HG03571 (cell line): ENCODE measurements around the gene NBPF3.
A peak's percentile ranks its signal among the peaks of the same experiment; 100 is the strongest.

Source experiments
- ATAC-seq: cut with Tn5 transposase; IDR thresholded peaks from one replicate; pipeline ENCODE4 v1.9.1; 2021; ENCODE audit not compliant: unreplicated experiment

Gene NBPF3

GRCh38 chr1:21492356-21492625 lies 52.4 kb downstream of the NBPF3 start:
- ATAC-seq, result no peak

GRCh38 chr1:21494196-21494595 lies 54.3 kb downstream of the NBPF3 start:
- ATAC-seq, result no peak

GRCh38 chr1:21495225-21495820 lies 55.4 kb downstream of the NBPF3 start:
- no peak for ATAC-seq

- no peak for ATAC-seq
Observed at GRCh38 chr1:21496063-21496462, 56.1 kb downstream of the NBPF3 start.

GRCh38 chr1:21496886-21497285 lies 56.9 kb downstream of the NBPF3 start:
- ATAC-seq, result no peak

GRCh38 chr1:21497466-21498061 lies 57.6 kb downstream of the NBPF3 start:
- no peak for ATAC-seq

GRCh38 chr1:21499283-21499950 lies 59.5 kb downstream of the NBPF3 start:
- no peak for ATAC-seq

GRCh38 chr1:21503706-21504377 lies 63.9 kb downstream of the NBPF3 start:
- ATAC-seq, result no peak

- no peak for ATAC-seq
Observed at GRCh38 chr1:21506804-21507203, 66.9 kb downstream of the NBPF3 start.

GRCh38 chr1:21507511-21508270 lies 67.8 kb downstream of the NBPF3 start:
- ATAC-seq, result no peak

GRCh38 chr1:21508580-21509350 lies 68.8 kb downstream of the NBPF3 start:
- no peak for ATAC-seq

- no peak for ATAC-seq
Observed at GRCh38 chr1:21509351-21510112, 69.6 kb downstream of the NBPF3 start, which contains the start of gene ALPL. ALPL (plus strand) TSS chr1:21509423; CDS start chr1:21554082, 44,659 bp downstream.

- ATAC-seq, result no peak
Observed at GRCh38 chr1:21510113-21510493, 70.2 kb downstream of the NBPF3 start.

- no peak for ATAC-seq
Observed at GRCh38 chr1:21510885-21511578, 71.1 kb downstream of the NBPF3 start.

GRCh38 chr1:21511579-21512522 lies 71.9 kb downstream of the NBPF3 start:
- ATAC-seq, result no peak

GRCh38 chr1:21514245-21514644 lies 74.3 kb downstream of the NBPF3 start:
- ATAC-seq, result peak; percentile 87

- no peak for ATAC-seq
Observed at GRCh38 chr1:21517161-21517589, 77.2 kb downstream of the NBPF3 start.
